NCI-H1417 treated with DMSO at 0.1 percent for 48 hours (cell line): ENCODE results near the gene SHISA9.

ENCODE experiments used
- DNase-seq: peaks from one replicate; lab custom pipeline; 2025; lab: John Stamatoyannopoulos, UW

SHISA9 gene

GRCh38 chr16:13070268-13070667, 168.9 kb downstream of the SHISA9 start:
- no peak for DNase-seq

DNA sequence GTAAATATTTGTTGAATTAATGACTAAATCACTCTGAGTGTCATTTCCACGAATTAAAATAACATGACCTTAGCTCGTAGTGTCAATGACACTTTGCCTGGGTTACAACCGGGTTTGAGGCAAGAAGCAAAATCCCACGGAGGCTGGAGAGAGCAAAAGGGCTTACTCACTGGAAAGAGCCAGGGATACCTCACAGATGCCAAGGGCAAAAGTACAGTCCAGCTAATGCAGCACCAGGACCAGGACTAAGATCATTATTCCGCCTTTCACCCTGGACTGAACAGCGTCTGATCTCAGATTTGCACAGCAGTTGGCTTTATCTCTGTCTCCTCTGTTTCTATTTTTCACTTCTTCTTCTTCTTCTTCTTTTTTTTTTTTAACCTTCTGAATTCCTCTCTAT, 175.5 kb downstream of the SHISA9 start:
- DNase-seq = no peak

DNA sequence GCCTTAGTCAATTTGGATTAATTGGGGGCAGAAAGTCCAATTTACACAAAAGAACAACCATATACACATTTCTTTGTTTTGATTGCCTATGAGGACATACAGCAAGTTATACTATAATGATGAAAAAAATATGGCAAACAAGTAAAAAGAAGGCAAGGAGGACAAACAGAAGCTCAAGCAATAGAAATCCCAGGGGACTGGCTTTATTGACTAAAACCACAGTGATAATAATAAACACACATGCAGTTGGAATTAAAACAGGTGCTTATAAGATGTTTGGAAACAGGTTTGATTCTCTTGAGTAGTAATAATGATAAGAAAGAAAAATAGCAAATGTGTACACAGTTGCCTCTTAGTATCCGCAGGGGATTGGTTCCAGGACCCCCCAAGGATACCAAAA, 176.4 kb downstream of the SHISA9 start:
- no peak for DNase-seq

DNA sequence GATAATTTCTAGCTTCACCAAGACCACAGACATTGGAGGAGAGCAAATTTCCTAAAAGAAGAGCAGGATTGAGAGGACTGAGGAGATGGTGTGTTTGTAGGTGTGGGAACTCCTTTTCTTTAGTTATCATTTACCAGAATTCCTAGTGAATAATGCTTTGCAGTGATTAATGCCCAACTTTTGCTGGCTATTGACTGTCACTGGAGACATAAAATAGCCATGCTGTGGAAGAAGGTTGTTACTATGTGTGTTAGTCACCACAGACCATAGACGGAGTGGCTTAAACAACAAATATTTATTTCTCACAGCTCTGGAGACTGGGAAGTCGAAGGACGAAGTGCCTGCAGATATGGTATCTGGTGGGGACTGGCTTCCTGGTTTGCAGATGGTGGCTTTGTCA, 179.1 kb downstream of the SHISA9 start:
- DNase-seq = no peak

GRCh38 chr16:13081825-13082331, 180.5 kb downstream of the SHISA9 start:
- DNase-seq = no peak

DNA sequence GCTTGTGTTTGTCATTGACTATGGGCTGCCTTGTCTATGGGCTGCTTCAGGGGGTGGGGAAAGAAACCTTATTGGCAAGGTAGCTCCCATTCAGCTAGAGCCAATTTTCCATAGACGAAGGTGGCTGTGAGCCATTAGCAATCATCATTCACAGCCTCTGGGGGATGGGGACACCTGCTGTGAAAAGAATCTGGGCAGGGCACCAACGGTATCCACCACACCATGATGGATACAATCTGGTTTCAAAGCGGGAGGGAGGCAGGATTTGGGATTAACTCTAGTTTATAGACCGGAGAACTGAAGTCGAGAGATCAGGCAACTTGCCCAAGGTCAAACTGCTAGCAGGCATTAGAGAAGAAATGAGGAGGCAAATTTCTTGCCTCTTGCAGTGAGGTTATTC, 182.3 kb downstream of the SHISA9 start:
- no peak for DNase-seq

DNA sequence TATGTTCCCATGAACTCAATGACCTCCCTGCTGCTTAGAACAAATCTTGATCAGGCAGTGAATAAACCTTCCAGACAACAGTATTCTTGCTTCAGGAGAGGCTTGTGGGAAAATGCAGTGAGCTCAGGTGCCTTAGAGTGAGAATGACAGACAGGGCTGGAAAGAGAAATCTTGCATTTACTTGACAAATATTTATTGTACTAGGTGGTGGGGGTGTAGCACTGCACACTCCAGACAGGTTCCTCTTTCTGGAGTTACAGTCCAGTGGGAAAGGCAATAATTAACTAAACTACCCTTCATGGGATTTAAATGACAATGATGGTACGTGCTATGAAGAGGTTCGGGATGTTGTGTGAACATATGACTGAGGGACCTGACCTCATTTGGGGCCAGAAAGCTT, 182.9 kb downstream of the SHISA9 start:
- DNase-seq = no peak

DNA sequence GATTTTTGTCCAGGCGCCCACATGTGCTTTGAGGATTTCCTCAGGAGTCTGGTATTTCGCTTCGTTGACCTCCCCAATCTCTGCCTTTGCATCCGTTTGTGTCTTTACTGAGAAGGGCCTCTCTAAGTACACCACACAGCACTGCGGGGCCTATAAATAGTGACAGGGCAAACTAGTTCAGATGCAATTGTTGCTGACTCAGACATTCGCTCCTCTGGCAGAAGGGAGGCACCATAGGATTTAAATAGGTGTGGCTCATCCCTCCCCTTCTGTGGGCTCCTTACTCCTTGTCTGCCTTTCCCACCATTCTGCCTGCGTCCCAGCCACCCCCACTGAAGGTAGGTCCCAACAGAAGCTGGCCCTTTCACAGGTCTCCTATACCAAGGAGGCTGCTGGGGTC, 192.3 kb downstream of the SHISA9 start:
- DNase-seq = no peak

- no peak for DNase-seq
Observed at GRCh38 chr16:13095061-13095460, 193.7 kb downstream of the SHISA9 start.

- no peak for DNase-seq
Observed at GRCh38 chr16:13098536-13098935, 197.1 kb downstream of the SHISA9 start.

- DNase-seq = no peak
Observed at GRCh38 chr16:13099822-13100221, 198.4 kb downstream of the SHISA9 start.

DNA sequence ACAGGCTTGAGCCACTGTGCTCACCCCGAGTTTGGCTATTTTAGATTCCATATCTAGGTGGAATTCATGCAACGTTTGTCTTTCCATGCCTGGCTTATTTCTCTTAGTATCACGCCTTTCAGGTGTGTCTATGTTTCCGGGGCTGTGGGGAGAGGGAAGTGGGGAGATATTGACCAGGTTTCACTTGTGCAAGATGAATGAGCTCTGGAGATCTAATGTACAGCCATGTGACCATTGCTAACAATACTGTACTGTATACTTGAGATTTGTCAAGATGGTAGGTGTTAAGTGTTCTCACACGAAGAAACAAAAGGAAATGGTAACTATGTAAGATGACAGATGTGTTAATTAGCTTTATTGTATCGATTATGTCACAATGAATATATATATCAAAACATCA, 199.6 kb downstream of the SHISA9 start:
- DNase-seq = no peak

- DNase-seq = no peak
Observed at GRCh38 chr16:13101828-13102227, 200.4 kb downstream of the SHISA9 start.

- DNase-seq = no peak
Observed at GRCh38 chr16:13102401-13102800, 201.0 kb downstream of the SHISA9 start.

DNA sequence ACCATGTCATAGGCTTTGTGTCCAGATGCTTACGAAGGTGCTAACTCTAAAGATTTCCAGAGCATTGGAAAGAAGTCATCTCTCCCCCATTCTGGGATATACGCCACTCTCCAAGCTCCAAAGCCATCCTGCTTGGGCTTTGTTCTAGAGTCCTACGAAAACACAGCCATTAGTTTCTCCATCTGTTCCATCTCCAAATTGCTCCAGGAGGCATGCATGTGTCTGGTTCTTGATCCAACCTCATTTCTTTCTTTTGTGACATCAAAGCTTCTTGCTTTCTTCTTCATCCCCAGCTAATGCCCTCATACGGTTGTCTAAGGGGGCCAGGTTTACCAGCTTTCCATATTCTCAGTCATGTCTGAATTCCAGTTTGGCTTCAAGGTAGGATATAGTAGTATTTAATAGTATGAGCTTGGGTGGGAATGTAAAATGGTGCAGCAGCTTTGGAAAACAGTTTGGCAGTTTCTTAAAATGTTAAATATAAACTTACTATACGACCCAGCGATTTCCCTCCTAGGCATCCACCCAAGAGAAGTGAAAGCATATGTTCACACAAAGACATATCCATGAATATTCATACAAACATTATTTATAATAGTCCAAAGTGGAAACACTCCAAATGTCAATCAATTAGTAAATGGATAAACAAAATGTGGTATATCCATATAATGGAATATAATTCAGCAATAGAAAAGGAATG, 202.6 kb downstream of the SHISA9 start:
- no peak for DNase-seq

DNA sequence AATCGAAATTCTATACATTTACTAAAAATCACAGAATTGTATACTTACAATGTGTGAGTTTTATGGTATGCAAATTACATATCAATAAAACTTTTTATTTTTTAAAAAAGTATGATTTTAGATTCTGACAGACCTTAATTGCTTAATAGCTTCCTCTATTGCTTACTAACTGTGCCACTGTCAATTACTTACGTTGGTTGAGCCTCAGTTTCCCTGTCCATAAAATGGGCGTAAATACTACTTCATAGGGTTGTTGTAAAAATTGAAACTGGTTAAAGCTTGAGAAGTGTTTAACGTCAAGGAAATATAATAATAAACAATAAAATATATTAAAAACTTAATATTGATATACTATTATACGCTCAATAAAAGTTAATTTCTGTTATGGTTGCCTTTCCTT, 203.4 kb downstream of the SHISA9 start:
- DNase-seq = no peak

DNA sequence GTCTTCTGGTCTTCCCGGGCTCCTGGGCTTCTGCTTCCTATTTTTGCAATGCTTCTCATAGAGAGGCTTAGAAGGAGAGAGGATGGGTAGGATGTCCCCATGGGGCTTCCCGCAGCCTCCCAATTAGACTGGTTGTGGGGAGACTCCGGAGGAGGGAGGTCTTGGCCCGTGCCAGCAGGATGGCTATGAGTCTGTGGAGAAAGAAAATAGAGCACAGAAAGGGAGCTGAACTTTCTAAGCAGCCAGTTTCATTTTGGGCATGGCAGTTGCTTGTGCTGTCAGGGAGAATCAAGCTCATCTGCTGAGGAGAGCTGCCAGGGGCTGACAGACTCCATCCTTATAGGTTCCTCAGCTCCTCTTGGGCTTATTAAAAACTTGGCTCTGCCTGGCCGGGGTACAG, 204.0 kb downstream of the SHISA9 start:
- DNase-seq = no peak

GRCh38 chr16:13106464-13106863, 205.1 kb downstream of the SHISA9 start:
- no peak for DNase-seq

- no peak for DNase-seq
Observed at GRCh38 chr16:13108126-13108525, 206.7 kb downstream of the SHISA9 start.

DNA sequence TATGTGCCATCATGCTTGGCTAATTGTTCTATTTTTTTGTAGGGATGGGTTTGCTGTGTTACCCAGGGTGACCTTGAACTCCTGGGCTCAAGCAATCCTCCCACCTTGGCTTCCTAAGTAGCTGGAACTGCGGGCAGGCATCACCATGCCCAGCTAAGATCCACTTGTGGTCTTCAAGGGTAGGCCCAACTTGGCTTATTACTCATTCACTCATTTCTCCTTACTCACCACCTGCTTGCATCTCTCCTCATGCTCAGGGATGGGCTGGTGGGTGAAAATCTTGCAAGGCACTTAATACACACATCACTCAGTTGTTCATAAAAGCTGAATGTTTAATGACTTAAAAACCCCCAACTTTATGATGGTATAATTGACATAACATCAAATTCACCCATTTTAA, 207.8 kb downstream of the SHISA9 start:
- DNase-seq = no peak

- DNase-seq = no peak
Observed at GRCh38 chr16:13110124-13110796, 208.9 kb downstream of the SHISA9 start.

DNA sequence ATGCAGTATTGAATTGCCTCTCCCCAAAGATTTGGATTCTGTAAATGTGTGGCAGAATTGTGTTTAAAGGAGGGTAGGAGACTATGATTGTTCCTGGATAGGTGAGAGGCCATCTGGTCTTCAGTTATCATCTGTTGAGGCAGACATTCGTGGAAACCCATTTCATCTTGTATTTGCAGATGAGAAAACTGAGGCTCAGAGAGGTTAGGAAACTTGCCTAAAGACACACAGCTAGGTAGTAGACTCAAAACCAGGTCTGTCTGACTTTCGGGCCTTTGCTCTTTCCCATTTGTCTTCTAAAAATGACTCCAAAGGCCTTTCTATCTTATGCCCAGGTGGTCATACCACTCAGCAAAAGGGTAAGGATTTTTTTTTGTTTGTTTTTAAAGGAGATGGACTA, 210.3 kb downstream of the SHISA9 start:
- DNase-seq = no peak

- no peak for DNase-seq
Observed at GRCh38 chr16:13113741-13114140, 212.3 kb downstream of the SHISA9 start.

GRCh38 chr16:13118091-13118490, 216.7 kb downstream of the SHISA9 start:
- DNase-seq = no peak
